ENCODE data around the gene POLK.

GRCh38 chr5:75463726-75464125, 48.0 kb upstream of the POLK start:
- no peak for TF ChIP-seq CTCF (conservative IDR thresholded peaks at IDR 0.05; ENCODE audit: low read depth, low read length)
- no peak for TF ChIP-seq EZH2 (IDR thresholded peaks at IDR 0.05; ENCODE audit: low read length, unreplicated experiment)
